B cell (primary cell): ENCODE data around the gene NCDN. TPM values are rescaled to one million over a fixed set of nuclear protein-coding genes. Genes with fewer than 3 reads are reported as not detected.

Experiments
- ATAC-seq: fragments of 200-7000 bp; cut with Tn5 transposase; one replicate; pipeline ENCODE4 v1.10.0; 2021; ENCODE audit warnings: low read depth, mild to moderate bottlenecking, moderate number of reproducible peaks, moderate library complexity
- CTCF ChIA-PET: fragments of 350-600 bp; sonication (Branson Sonifier 250); formaldehyde crosslinking; loops from one replicate; lab custom pipeline; 2021; ENCODE audit warnings: antibody characterized with exemption, inconsistent platforms; lab: Charles Lee
- POLR2A ChIA-PET: fragments of 350-600 bp; sonication (Branson Sonifier 250); formaldehyde crosslinking; loops from one replicate; lab custom pipeline; 2021; ENCODE audit warnings: antibody characterized with exemption; lab: Charles Lee
- DNase-seq: peaks from one replicate; pipeline ENCODE4 v3.0.0; 2013
- H2AFZ ChIP-seq: 2 replicates; pipeline ENCODE4 v1.6.1; 2012; ENCODE audit warnings: mild to moderate bottlenecking, low read depth, low read length; ENCODE audit not compliant: insufficient read depth, poor library complexity, severe bottlenecking
- H3K27ac ChIP-seq, 2 donors: 1 replicate in 1 of 2; 2 replicates in 1 of 2; pipeline ENCODE4 v1.5.1; 2012 to 2013; ENCODE audit warnings: low read length in 2 of 2, mild to moderate bottlenecking in 2 of 2, moderate library complexity in 1 of 2
- H3K27me3 ChIP-seq, 4 experiments: fragments of 200-600 bp in 1 of 4; sonication (generic) in 1 of 4; replicated peaks in 1 of 4; 1 replicate in 2 of 4; 2 replicates in 2 of 4; pipeline versions ENCODE4 v1.6.1 to v1.7.0; 2013 to 2016; ENCODE audit warnings: low read length in 3 of 4, mild to moderate bottlenecking in 2 of 4, mixed read lengths in 1 of 4, moderate library complexity in 1 of 4; ENCODE audit not compliant: insufficient read depth in 4 of 4, control insufficient read depth in 3 of 4; ENCODE audit errors: control extremely low read depth in 1 of 4
- H3K36me3 ChIP-seq, 2 experiments: replicated peaks in 1 of 2; 1 replicate in 1 of 2; 2 replicates in 1 of 2; pipeline versions ENCODE4 v1.6.1 to v1.7.1; 2013; ENCODE audit warnings: low read length in 1 of 2; ENCODE audit not compliant: insufficient read depth in 2 of 2, control insufficient read depth in 1 of 2; ENCODE audit errors: control extremely low read depth in 1 of 2, extremely low read depth in 1 of 2
- H3K4me1 ChIP-seq, 2 donors: fragments of 200-600 bp in 1 of 2; sonication (generic) in 1 of 2; 1 replicate in 1 of 2; 2 replicates in 1 of 2; pipeline versions ENCODE4 v1.5.1 to v1.6.1; 2013 to 2017; ENCODE audit warnings: low read length in 2 of 2; ENCODE audit not compliant: control insufficient read depth in 2 of 2, insufficient read depth in 2 of 2
- H3K4me2 ChIP-seq: replicated peaks from 2 replicates; pipeline ENCODE3; 2012; ENCODE audit warnings: mild to moderate bottlenecking, low read depth, low read length; ENCODE audit not compliant: poor library complexity, severe bottlenecking
- H3K4me3 ChIP-seq, 5 experiments: fragments of 200-600 bp in 1 of 5; sonication (generic) in 1 of 5; 1 replicate in 3 of 5; 2 replicates in 2 of 5; pipeline versions ENCODE4 v1.5.1 to v1.7.0; 2011 to 2016; ENCODE audit warnings: low read length in 4 of 5, mild to moderate bottlenecking in 4 of 5, low read depth in 2 of 5, control low read depth in 1 of 5, moderate library complexity in 1 of 5; ENCODE audit not compliant: insufficient read depth in 1 of 5; ENCODE audit errors: control extremely low read depth in 1 of 5, extremely low read depth in 1 of 5
- H3K79me2 ChIP-seq: fragments of 200-600 bp; sonication (generic); one replicate; pipeline ENCODE4 v1.6.0; 2016; ENCODE audit warnings: low read length; ENCODE audit not compliant: control insufficient read depth, insufficient read depth
- H3K9ac ChIP-seq: fragments of 200-600 bp; sonication (generic); 2 replicates; pipeline ENCODE4 v1.6.1; 2017; ENCODE audit warnings: mild to moderate bottlenecking, low read length, moderate library complexity
- H3K9me3 ChIP-seq, 3 donors: one replicate each; pipeline versions ENCODE4 v1.6.1 to v1.7.1; 2013; ENCODE audit warnings: low read length in 2 of 3; ENCODE audit not compliant: control insufficient read depth in 2 of 3, insufficient read depth in 1 of 3; ENCODE audit errors: control extremely low read depth in 1 of 3
- H4K20me1 ChIP-seq: 2 replicates; pipeline ENCODE4 v1.6.0; 2012; ENCODE audit warnings: mild to moderate bottlenecking, low read length; ENCODE audit not compliant: insufficient read depth, control insufficient read depth, poor library complexity, severe bottlenecking
- H3K27ac Mint-ChIP-seq: one replicate; pipeline ENCODE4 v1.8.0; 2021; ENCODE audit warnings: mixed read lengths
- H3K27me3 Mint-ChIP-seq: one replicate; pipeline ENCODE4 v1.8.0; 2021; ENCODE audit warnings: mixed read lengths
- H3K4me1 Mint-ChIP-seq: one replicate; pipeline ENCODE4 v1.8.0; 2021; ENCODE audit warnings: mixed read lengths
- H3K4me3 Mint-ChIP-seq: one replicate; pipeline ENCODE4 v1.8.0; 2021; ENCODE audit warnings: mixed read lengths
- H3K9me3 Mint-ChIP-seq: one replicate; pipeline ENCODE4 v1.8.0; 2022; ENCODE audit warnings: mixed read lengths; ENCODE audit not compliant: insufficient read depth
- CTCF ChIP-seq: fragments of 200-600 bp; IDR thresholded peaks from one replicate; pipeline ENCODE4 v1.8.0; 2022; ENCODE audit warnings: antibody characterized with exemption, mild to moderate bottlenecking
- EZH2 ChIP-seq: IDR thresholded peaks from 2 replicates; pipeline ENCODE4 v1.6.1; 2012; ENCODE audit warnings: borderline replicate concordance, low read depth, mild to moderate bottlenecking, moderate library complexity, low read length; ENCODE audit not compliant: insufficient read depth, poor library complexity, severe bottlenecking
- WGBS: methylation state at CpG from one replicate; pipeline ENCODE4 v1.1.5; 2013; ENCODE audit warnings: missing lambda C conversion rate; ENCODE audit not compliant: insufficient coverage; 5-methylcytosine and 5-hydroxymethylcytosine counted together
- intact Hi-C: fragments of 100-400 bp; cut with micrococcal nuclease; formaldehyde crosslinking; loops from one replicate; pipeline ENCODE4 v1.10.0; 2022
- polyA plus RNA-seq: library from polyadenylated mRNA; depleted of rRNA; stranded (reverse); fragments of >200 nt; gene quantifications from 2 replicates; pipeline ENCODE4 v1.2.3, GENCODE V29; 2012
- total RNA-seq, 2 donors: library from RNA; stranded (reverse); fragments of 120-200 nt in 1 of 2; gene quantifications; 1 replicate in 1 of 2; 2 replicates in 1 of 2; pipeline versions ENCODE4 v1.2.3 to v1.2.4, GENCODE V29; 2013 to 2022

NCDN gene
- total and polyA plus RNA-seq, 2 donors (not counting 1 experiment from before 2014, with no cell fraction given) = 13.6 to 19.8 TPM

GRCh38 chr1:35524106-35524505 is 33.5 kb upstream of the NCDN start:
- ChIA-PET CTCF (interaction anchor here (1.0 kb wide), 1 partner anchor 9 kb away, joined by 3 read pairs; no protein-coding TSS in a partner anchor), POLR2A (no interaction called here)
- no peak overlapping the region for H2AFZ ChIP-seq
- Mint-ChIP-seq H3K4me1 (no peaks in the 10 kb centered on the region), H3K9me3 (peaks cover 4% of the 10 kb centered on the region), H3K27me3 (no peaks in the 10 kb centered on the region), H3K27ac (no peak overlapping the region), H3K4me3 (no peak overlapping the region)
- peaks cover 18% of the 10 kb centered on the region for H3K79me2 ChIP-seq
- no CpG with 5 or more reads among the region's 2 CpGs for WGBS
- DNase-seq = no peak
- no peak for TF ChIP-seq EZH2
- TF ChIP-seq CTCF = no peak
- no peaks in the 10 kb centered on the region for H3K4me1 ChIP-seq
- no peak overlapping the region for H3K4me2 ChIP-seq
- H3K36me3 ChIP-seq = no peaks in the 10 kb centered on the region
- intact Hi-C loops = no loop called here
- H3K27me3 ChIP-seq = no peaks in the 10 kb centered on the region
- no peak overlapping the region for H3K4me3 ChIP-seq
- H3K27ac ChIP-seq = no peak overlapping the region
- no peak overlapping the region for H3K9ac ChIP-seq
- no peaks in the 10 kb centered on the region for H4K20me1 ChIP-seq
- no peak for ATAC-seq
- H3K9me3 ChIP-seq = peaks cover 0 to 2% (median 0%) of the 10 kb centered on the region in 3 donors

DNA sequence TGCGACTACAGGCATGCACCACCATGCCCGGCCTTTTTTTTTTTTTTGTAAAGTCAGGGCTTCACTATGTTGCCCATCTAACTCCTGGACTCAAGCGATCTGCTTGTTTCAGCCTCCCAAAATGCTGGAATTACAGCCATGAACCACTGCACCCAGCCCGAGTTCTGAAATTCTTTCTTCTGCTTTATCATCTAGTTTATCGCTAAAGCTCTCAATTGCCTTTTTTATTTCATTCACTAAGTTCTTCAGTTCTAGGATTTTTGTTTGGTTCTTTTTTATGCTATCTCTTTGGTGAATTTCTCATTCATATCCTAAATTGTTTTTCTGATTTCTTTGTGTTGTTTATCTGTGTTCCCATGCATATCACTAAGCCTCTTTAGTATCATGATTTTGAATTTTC is 27.4 kb upstream of the NCDN start:
- DNase-seq = no peak
- Histone ChIP-seq H3K4me1 (no peaks in the 10 kb centered on the region), H3K4me3 (no peak overlapping the region), H2AFZ (no peak overlapping the region), H3K36me3 (peaks cover 0 to 11% of the 10 kb centered on the region in 2 experiments), H4K20me1 (peaks cover 16% of the 10 kb centered on the region), H3K27me3 (no peaks in the 10 kb centered on the region), H3K79me2 (peaks cover 21% of the 10 kb centered on the region), H3K27ac (no peak overlapping the region), H3K4me2 (no peak overlapping the region), H3K9ac (no peak overlapping the region), H3K9me3 (peaks cover 4 to 13% (median 11%) of the 10 kb centered on the region in 3 donors)
- H3K27me3 Mint-ChIP-seq = no peaks in the 10 kb centered on the region
- H3K4me3 Mint-ChIP-seq = no peak overlapping the region
- H3K27ac Mint-ChIP-seq = no peak overlapping the region
- ChIA-PET POLR2A (no interaction called here), CTCF (no interaction called here)
- no peak for ATAC-seq
- peaks cover 12% of the 10 kb centered on the region for H3K9me3 Mint-ChIP-seq
- intact Hi-C loops = no loop called here
- WGBS = 67% methylated on average over 3 of the region's 5 CpGs
- TF ChIP-seq EZH2 (no peak), CTCF (no peak)
- peaks cover 5% of the 10 kb centered on the region for H3K4me1 Mint-ChIP-seq
